GM18502 (cell line): Measurements from ENCODE around the gene CARD19.
A peak's percentile ranks its signal among the peaks of the same experiment; 100 is the strongest.

Experiments
- ATAC-seq: cut with Tn5 transposase; IDR thresholded peaks from one replicate; pipeline ENCODE4 v1.9.1; 2021; ENCODE audit warnings: mild to moderate bottlenecking; ENCODE audit not compliant: unreplicated experiment, poor library complexity

Gene CARD19

DNA sequence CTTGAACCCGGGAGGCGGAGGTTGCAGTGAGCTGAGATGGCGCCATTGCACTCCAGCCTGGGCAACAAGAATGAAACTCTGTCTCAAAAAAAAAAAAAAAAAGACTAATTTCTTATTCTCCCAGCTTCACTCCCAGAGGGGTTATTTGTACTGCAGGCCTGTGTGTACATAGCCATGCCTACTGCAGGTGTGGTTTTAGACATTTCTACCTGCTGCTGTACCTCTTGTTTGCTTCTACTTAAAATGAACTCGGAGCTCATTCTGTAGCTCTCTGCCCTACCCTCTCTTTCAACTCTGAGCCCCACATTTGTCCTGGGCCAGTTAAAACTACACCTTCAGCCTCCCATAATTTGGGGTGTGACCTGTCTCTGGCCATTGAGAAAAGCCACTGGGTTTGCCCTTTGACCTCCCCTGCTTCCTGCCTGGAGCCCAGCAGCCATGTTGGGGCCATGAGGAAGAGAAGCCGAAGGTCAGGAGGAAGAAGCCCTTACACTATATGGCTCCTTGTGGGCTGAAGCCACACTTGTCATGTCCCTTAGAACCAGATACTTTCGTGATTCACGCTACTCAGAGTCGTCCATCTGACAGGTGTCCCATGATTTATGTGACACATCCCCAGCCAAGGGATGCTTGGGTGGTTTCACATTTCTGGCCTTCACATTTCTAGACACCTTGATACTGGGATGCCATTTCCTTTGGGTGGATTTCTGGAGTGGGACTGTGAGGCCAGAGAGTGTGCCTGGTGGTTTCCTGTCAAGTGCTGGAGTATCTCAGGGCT lies 9.4 kb upstream of the CARD19 start:
- ATAC-seq = no peak

DNA sequence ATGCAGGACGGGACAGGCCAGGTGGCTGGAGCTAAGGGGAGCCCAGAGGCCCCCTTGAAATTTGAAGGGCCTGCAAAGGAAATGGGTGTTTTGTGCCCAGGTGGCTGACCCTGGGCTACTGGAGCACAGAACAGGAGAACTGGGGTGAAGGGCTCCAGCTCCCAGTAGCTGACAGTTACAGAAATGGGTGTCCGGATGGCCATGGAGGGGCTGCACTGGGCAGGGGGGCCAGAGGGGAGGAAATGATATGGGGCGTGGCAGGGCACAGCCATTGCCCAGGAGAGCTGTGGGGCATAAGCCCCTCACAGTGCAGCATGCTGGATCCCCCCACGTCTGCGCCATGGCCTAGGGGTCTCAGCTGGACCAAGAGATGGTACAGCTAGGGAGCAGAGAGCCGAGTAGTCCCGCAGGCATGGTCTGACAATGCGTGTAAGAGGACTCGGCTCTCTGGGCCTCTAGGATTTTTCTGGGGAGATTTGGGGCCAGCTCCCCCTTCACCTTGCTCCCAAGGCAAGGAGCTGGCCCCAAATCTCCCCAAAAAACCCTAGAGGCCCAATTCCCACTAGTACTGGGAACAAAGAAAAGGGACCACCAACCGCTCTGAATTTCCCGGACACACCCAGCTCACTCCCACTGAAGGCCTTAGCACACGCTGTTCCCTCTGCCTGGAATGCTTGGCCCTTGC lies 7.9 kb upstream of the CARD19 start:
- no peak for ATAC-seq

DNA sequence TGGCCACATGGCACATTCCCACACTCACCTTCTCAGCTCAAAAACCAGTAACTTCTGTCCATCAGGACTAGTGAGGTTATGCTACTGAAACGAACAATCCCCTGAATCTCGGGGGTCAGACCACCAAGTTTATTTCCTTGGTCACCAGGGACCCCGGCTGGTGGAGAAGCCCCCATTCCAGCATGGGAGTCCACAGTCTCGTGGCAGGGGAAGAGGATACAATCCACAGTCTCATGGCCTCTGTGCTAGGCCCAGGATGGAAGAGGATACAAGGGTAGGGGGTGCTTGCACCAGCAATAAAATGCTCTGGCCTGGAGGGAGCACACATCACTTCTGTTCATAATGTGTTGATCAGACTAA lies 7.4 kb upstream of the CARD19 start:
- no peak for ATAC-seq

DNA sequence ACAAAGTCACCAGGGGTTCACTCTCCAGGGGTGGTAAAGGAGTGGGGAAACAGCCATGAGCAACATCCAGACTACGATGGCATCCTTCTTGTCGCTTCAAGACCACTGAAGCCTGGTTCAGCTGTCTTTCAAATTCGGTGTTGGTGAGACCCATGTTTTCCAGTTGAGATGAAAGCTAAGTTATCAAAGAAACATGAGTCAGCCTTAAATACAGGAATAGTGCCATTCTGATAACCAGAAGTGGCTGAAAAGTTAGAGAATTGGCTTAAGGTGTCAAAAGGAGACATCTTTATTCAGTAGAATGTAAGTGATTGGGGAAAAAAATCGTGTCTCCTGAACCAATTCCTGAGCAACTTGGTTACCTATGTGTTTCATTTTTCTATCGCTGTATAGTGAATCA lies 7.0 kb upstream of the CARD19 start:
- no peak for ATAC-seq

DNA sequence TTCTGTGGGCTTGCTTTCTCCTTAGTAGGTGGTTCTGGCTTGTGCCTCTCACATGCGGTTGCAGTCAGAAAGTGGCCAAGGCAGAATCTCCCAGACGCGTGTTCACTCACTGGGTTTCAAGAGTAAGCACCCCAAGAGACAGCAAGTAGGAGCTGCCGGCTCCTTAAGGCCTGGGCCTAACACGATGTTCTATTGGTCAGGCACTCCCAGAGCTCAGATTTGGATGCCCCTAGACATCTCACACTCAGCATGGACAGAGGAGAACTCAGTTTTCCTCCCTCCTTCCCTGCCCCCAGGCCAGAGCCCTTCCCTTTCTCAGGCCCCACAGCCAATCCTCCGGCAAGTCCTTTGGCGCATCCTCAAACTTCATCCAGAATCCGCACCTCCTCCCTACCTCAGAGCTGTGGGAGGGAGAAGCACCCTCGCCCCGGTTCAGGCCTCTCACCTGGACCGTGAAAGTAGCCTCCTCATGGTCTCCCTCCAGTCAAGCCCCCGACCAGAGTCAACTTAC lies 6.5 kb upstream of the CARD19 start:
- no peak for ATAC-seq

DNA sequence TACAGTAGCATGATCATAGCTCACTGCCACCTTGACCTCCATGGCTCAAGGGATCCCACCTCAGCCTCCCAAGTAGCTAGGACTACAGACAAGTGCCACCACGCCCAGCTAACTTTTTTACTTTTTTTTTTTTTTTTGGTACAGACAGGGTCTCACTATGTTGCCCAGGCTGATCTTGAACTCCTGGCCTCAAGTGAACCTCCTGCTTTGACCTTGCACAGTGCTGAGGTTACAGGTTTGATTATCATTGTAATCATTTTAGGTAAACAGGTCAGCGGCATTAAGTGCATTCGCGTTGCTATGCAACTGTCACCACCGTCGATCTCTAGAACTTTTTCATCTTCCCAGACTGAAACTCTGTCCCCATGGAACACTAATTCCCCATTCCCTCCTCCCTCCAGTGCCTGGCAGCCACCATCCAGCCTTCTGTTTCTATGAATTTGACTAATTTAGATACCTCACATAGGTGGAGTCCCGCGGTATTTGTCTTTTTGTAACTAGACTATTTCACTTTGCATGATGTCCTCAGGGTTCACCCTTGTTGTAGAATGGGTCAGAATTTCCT lies 5.8 kb upstream of the CARD19 start:
- ATAC-seq = no peak

DNA sequence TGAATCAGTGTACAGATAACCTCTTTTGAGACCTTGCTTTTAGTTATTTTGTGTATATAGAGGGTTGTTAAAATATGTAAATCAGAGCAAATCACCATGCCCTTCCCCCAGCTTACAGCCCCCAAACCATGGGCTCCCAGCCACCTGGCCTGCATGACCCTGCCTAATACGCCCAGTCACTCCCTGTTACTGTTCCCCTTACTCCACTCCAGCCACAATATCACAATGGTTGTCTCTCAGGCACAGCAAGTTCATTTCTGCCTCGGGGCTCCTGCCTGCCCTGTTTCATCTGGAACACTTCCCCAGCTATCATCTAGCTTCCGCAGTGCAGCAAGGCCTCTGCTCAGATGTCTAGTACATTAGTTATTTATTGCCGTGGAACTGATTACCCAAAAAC lies 5.0 kb upstream of the CARD19 start:
- no peak for ATAC-seq

DNA sequence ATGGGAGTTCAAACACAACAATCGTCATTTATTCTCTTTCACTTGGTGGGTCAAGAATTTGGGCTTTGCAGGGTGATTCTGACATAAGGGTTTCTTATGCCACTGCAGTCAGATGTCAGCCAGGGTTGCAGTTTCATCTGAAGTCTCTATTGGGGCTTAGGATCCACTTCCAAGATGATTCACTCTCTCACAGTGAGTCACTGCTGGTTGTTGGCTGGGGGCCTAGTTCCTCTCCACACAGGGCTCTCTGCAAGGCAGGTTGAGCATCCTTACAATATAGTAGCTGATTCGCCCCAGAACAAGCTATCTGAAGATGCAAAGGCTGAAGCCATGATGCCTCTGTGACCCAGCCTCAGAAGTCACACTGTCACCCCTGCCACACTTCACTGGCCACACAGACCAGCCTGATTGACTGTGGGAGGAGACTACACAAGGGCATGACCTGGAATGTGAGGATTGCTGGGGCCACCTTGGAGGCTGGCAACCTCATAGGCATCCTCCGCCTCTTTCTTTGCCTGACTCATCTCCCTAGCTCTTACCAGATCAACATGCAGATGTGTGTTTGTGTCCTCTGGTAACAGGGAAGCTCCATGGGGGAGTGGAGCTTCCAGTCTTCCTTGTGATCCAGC lies 4.5 kb upstream of the CARD19 start:
- no peak for ATAC-seq

DNA sequence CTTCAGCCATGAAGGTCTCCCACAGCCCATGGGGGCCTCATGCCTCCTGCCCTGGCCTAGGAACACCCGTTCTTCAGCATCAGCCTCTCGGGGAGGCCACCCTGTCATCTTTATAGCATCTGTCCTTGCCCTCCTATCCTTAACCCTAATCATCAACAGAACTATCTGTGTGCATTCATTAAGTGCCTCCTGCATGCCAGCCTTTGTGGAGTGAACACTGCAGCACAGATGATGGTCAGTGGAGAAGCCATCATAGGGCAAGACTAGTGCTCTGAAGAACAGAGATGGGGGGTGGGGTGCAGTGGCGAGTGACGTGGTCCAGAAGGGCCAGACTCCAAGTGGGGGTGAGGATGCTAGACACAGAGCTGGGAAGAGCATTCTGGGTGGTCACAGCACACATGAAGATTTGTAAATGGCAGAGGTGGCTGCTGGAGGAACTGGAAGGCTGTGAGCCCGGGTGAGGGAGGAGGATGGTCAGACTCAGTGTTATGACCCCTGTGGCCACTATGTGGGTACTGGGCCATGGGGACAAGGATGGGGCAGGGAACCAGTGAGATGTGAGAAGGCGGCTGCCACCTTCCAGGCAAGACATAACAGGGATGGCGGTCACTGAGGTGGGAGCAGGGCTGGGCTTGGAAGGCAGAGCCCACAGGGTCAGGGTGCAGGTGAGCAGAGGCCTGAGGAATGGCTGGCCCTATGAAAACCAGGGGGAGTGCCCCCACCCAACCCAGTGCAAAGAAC lies 3.6 kb upstream of the CARD19 start:
- no peak for ATAC-seq

DNA sequence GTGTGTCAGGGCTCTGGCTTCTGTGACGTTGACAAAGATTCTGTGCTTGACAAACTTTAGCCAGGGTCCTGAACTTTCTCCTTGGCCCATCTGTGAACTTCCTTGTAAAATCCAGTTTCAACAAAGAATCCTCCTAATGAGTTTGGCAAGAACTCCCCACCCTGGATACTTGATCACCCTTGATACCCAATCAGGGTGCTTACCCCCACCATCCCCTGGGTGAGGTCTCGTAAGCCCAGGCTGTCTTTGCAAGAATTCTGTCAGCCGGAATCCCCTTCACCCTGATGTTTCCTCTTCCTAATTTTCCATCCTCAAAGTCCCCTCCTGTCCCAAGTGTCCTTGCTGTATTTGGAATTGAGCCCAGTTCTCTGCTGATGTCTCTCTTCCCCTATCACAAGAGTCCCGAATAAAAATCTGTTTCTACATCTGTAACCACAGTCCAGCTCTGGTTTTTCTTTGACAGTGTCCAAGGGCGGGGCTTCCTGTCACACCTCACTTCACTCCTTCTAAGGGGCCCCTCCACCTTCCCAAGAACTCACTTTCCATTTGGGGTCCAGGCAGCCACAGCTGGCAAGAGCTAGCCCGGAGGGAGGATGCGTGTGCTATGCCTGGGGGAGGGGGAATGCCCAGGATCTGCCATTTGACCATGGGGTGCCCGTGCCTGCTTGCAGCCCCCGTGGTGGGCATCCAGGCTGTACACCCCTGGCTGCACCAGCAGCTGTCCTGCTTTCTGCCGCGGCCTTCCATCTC lies 2.7 kb upstream of the CARD19 start:
- no peak for ATAC-seq

DNA sequence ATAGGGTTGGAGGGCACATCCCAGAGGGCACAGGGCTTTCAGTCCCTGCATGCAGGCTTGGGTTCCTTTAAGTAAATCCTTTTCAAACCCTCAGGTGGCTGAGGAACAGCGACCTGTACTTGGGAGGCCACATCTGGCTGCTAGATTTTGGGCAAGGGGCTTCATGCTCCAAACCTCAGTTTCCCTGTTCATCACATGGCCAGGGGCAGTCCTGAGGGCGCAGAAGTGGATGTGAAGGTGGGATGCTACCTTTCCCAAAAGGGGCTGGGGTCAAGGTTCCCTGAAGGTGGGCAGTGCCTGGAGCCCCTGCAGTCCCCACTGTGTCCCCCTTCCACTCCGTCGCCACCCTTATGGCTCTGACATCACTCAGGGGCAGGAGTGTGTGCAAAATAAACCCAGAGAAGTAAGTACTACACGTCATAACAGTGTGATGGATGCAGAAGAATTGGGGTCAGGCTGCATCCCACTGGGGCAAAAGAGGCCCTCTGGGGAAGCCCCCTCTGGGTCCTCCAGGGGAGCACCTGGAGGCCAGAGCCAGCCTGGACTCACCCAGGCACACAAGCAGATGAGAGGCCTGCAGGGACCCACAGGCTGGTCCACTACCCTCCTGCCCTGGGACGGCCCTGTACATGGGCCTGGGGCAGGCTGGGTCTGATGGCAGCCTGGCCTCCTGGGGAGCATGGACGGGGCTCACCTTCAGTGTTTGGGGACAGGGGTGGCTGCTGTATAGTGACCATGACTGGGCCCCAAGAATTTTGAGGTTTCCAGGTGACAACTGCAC lies 1.9 kb upstream of the CARD19 start:
- ATAC-seq = no peak

DNA sequence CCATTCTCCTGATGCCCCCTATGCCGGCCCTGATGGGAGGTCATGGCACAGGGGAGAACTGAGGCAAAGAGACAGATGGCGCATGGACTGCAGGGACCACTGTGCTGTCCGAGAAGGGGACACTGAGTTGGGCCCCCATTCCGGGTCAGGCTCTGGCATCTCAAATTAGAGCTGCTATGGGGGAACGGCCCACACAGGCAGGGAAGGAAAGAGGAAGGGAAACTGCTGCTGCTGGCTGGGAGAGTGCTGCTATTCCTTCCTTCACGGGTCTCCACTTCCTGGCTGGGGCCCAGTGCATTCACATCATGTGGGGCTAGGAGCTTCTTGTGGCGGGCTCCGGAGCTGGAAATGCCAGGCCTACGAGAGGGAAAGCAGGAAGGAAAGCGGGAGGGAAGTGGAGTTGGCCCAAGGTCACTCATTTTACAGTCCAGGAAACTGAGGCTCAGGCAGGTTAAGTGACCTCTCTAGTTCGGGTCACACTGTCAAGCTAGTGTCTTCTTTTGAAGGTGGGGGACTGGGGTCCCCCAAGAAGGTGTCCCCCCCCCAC lies 1.3 kb upstream of the CARD19 start:
- no peak for ATAC-seq

DNA sequence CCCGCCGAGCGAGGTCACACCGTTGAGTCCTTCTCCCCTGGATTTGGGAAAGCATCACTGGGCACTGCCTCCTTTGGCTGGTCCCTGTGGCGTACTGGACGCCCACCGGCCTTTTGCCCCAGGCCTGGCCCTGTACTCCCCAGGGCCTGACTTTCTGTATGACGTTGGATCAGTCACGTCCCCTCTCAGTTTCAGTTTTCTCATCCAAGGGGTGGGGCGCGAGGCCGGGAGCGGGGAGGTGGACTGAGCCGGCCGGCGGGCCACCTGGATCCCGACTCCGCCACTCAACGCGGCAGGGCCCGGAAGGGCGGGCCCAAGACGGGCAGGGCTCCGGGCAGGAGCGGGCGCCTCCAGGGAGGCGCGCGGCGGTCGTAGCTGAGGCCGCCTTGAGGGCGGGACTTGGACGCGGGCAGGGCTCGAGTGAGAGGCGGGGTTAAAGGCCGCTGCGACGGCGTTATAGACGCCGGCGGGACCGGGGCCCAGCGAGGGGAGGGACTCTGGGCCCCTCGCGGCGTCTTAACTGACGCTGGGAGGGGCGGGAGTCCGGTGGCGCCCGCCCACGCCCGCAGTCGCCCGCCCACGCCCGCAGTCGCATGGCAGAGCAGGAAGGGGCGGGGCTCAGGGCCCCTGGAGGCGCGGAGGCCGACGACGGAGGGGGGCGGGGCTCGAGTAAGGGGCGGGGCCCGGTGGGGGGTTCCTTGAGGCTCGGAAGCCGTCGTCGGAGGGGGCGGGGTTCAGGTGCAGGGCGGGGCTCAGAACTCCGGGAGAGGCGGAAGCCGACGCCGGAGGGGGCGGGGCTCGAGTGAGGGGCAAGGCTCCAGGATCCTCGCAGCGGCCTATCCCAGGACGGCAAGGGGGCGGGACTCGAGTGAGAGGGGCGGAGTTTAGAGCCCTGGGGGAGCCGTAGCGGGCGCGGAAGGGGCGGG lies 549 bp upstream of the CARD19 start:
- ATAC-seq = peak; percentile 68

DNA sequence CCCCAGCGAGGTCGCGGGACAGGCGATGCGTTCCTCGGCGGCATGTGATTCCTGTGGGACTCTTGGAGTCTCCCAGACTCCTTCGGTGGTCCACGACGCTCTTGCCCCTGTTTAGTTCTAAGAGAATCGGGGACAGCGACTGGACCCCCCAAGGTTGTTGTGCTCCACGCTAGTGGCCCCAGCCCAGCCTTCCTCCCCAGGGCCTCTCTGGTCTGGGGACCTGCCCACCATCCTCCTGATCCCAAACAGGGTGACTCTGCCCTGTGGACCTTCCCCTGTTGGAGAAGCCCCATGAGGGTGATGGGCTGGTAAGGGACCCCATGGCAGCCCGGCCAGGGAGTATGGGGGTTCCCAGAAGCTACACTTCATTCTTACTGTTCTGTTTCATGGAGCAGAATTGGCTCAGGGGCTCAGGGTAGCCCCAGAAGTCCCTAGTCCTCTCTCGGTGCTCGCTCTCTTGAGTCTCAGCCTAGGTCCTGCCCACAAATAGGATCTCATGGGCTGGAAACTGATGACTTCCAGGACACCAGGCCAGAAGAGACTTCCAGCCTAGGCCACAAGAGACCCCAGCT lies 880 bp downstream of the CARD19 start:
- ATAC-seq = no peak

DNA sequence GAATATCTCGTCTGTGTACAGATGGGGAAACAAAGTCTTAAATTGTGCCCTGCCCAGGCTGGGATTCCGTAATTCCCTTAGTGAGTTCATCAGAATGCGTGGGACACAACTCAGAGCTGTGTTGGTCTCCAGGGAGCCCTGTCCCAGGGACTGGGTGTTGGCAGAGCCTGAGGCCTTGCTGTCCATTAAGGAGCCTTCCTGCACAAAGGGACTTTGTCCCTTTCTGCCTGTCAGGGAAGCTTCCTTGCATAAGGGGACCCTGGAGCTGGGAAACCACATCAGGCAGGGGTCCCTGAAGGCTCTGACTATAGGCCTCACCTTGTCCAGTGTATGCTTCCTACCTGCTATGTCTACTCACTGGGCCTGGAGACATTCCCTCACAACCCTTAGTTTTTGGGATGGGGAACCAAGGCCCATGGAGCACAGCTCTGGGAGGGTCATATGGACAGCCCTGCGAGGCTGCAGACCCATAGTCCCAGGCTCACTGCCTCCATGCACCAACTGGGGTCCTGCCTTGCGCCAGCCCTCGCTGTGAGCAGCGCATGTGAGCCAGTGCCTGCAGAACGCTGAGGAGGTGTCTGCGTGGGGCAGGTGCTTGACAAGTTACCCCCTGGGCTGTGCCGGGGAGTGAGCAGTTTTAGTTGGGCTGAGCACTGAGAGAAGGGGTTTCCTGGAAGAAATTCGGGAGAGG lies 1.6 kb downstream of the CARD19 start:
- ATAC-seq = no peak

DNA sequence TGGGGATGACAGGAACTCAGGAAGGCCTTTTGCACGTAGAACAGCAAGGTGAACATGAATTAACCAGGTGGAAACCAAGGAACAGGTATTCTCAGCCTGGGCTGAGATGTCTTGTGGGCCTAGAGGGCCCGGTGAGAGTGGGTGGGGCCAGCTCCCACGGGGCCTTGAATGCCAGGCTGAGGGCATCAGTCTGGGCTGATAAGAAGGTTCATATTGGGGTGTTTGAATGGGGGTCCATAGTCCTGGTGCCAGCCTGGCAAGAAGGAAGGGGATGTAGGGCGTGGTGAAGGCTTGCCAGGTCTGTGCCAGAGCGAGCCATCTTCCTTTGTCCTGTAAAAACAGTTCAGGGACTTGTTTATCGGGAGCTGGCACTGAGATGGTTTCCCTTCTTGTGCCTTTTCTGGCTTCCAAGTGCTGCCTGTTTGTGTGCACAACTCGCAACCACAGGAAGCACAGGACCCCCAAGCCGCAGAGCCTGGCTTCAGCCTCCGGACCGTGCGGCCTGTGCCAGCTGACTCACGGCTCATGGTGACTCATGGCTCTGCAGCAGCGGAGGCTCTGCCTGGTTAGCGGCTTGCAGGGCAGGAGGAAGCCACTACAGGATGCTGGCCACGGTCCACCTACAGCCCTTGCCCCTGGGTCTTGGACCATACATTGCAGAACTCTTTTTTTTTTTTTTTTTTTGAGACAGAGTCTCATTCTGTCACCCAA lies 2.4 kb downstream of the CARD19 start:
- ATAC-seq = no peak
